HG03432 (cell line): Measurements from ENCODE around the gene UBE2E2.

Experiments
- ATAC-seq: cut with Tn5 transposase; IDR thresholded peaks from one replicate; pipeline ENCODE4 v1.9.1; 2021; ENCODE audit warnings: mild to moderate bottlenecking, moderate library complexity; ENCODE audit not compliant: unreplicated experiment

The UBE2E2 gene

DNA sequence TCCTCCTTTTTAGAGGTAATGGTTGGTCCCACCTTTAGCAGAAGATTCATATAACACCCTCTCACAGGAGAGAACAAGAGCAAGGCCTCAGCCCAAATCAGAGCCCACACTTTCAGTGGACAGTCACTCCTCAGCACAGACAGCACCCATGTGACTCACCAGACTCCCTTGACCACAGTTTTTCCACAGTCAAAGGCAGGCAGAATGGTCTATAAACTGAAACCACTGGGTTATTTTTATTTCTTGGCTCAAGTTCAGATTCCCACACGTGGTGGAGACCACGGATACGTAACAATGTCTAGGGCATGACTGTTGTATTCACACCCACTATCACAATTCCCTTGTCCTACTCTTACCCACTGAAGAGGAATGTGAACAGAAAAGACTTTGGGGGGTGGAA is 364.8 kb downstream of the UBE2E2 start:
- peak; percentile 71 for ATAC-seq

DNA sequence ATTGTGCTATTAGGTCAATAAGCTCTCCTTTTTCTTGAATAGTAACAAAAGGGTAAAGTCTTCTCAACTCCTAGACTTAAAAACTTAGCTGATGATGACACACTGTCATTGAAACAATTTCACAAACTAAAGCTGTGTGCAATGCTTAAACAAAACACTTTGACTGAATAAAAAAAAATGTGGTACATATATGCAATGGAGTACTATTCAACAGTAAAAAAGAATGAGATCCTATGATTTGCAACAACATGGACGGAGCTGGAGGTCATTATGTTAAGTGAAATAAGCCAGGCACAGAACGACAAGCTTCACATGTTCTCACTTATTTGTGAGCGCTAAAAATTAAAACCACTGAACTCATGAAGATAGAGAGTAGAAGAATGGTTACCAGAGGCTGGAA is 370.7 kb downstream of the UBE2E2 start:
- no peak for ATAC-seq

DNA sequence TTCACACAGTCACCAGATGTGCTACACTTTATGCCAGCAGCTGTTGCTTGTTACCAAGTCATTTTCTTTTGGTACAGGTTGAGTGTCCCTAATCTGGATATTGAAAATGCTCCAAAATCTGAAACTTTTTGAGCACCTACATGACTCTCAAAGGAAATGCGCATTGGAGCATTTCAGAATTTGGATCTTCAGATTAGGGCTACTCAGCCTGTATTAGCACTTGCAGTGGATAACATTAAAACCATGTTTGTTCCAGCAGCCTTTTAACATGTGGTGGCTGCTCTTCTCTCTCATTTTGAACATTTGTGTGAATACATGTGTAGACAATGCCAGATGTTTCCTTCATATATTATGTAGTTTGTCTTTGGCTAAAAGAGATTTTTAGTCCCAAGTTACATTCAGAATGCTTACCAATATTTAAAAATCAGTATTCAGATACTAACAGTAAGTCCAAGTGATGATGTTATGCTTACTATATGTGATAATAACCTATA is 371.7 kb downstream of the UBE2E2 start:
- no peak for ATAC-seq

DNA sequence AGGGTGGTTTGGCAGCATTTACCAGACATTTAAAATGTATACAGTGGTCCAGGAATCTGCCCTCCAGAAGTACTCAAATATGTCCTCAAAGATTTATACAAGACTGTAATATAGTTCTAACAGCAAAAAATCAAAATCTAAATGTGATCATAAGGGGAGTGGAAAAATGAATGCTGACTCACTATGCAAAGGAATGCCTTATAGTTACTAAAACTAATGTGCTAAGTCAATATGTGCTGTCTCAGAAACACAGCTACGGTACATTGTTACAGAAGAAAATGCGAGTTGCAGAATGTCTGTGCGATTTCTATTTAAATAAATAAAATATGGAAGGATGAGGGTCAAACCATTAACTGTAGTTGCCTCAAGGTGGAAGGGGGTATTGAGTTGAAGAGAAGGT is 372.6 kb downstream of the UBE2E2 start:
- ATAC-seq: no peak

DNA sequence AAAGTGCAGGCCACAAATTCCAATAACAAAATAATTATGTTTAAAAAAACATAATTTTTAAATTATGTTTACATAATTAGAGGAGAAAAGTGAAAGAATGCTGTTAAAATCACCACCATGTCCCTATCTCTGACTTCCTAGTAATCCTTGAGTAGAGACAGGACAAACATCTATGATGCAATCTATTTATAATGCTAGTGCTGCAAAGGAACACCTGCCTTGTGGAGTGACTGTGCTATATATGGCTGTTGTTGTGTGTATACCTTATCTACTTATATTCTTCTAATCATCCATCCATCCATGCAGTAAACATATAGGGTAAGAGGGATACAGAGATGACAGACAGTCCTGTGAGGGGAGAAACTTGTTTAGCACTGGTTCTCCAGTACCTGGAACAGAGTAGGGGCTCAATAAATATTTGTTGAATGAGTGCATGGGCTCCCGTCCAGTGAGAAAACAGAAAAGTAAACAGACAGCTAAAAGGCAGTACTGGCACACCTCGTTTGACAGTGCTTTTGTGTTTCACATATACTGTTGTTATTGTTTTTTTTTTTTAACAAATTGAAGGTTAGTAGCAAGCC is 373.3 kb downstream of the UBE2E2 start:
- ATAC-seq: no peak

DNA sequence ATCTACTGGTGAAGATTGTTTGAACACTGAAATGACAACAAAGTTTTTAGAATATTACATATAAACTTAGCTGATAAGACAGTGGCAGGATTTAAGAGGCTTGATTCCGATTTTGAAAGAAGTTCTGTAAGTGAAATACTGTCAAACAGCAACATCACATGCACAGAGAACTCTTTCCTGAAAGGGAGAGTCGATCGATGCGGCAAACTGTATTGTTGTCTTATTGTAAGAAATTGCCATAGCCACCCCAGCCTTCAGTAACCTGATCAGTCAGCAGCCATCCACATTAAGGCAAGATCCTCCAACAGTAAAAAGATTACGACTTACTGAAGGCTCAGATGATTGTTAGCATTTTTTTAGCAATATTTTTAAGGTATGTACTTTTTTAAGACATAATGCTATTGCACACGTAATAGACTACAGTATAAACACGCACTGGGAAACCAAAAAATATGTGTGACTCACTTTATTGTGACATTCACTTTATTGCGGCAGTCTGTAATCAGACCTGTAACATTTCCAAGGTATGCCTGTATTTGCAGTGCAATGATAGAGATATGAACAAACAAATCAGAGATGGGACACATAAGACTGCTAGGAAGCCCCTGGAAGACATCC is 377.1 kb downstream of the UBE2E2 start:
- ATAC-seq: no peak

DNA sequence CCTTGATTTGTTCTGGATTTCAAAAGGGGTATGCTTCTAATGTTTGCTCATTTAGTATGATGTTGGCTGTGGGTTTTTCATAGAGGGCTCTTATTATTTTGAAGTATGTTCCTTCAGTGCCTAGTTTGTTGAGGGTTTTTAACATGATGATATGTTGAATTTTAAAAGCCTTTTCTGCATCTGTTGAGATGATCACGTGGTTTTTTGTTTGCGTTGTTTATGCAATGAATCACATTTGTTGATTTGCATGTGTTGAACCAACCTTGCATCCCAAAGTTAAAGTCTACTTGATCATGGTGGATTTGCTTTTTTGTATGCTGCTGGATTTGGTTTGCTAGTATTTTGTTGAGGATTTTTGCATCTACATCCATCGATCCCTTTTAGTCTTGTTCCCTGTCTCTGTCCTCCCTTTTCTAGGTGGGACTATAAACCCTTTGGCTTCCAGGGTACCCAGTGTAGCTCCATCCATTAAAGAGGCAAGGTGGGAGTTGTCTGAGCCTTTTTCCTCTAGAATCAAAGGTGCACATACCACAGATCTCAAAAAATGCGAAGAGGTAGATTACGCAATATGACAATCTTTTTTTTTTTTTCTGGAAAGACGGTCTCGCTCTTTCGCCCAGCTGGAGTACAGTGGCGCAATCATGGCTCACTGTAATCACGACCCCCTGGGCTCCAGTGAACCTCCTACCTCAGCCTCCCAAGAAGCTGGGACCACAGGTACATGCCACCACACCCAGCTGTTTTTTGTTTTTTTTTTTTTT is 381.0 kb downstream of the UBE2E2 start:
- ATAC-seq: no peak

DNA sequence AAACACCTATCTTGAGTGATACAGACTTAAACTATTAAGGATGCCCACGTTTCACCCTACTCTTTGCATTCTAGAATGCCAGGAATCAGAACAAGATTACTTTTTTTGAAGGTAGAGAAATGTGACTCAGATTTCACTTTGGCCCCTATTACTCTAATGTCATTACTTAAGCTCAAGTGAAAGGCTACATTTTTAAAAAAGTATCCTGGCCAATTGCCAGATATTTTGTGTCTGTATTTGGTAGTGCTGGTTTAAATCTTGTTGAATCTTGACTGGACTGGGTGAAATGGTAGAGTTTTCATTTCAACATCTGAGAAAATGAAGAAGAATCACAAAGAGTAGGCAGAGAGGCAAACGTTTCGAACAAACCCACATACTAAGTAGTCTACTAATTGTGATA is 384.4 kb downstream of the UBE2E2 start:
- ATAC-seq: no peak

DNA sequence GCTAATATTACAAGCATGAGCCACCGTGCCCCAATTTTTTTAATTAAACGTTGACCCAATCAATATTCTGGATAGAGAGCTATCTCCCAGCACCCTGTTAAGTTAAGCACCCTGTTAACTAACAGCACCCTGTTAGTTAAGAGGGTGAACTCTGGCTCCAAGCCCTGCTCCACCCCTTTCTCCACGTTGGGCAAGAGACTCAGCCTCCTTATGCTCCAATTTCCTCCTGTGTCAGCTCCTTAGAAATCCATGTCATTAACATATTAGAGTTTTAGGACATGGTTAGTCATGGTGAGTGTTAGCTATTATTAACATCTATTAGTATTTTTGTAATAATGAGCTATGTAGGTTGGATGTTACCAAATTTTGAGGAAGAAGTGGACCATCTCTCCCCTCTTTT is 385.4 kb downstream of the UBE2E2 start:
- ATAC-seq: no peak

DNA sequence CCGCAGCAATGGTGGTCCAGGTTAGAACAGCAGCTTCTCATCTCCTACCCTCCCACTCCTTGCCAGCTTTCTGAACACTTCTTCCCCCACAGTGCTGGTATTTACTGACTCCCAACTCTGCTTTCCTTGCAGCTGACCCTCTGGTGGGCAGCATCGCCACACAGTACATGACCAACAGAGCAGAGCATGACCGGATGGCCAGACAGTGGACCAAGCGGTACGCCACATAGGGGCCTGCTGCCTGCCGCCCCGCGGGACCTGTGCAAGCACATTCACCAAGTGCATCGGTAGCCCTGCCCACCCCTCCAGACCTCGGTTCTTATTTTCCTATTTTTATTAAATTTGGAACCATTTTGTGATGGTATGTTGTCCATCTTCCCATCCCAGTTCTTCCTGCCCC is 386.5 kb downstream of the UBE2E2 start:
- ATAC-seq: no peak

DNA sequence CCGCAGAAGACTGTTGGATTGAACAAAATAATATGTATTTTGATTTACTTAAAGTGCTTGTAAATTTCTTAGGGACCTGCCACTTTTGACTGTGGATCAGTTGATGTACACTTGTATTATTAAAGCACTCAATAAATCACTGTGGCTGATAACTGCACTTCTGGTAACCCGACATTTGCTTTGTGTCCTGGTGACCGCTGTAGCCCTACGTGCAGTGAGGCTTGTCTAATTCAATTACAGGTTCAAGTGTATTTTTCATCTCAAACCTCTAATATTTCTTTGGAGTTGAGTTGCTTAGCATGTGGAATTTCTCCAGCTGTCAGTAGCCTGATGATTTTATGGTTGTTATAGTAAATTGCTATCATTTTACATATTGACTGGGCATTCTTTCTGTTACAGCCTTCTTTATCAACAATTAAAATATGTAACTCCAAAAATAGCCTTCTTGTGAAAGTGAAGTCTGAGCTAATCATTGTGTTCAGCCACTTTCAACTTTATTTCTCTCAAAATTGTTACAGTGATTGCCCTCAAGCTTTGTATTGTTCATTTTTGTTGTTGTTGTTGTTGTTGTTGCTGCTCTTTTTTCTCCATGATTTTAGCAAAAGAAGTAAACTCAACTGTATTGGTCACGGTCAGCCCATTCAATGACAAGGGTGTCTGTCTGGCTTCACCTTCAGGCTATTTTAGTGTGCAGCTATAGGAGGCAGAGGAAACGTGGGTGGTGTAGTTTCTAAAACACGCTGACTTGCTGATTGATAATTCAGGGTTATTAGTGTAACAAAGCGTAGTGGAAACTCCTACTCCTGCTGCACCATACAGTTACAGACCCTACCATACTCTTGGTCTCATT is 387.5 kb downstream of the UBE2E2 start:
- ATAC-seq: peak; percentile 86

DNA sequence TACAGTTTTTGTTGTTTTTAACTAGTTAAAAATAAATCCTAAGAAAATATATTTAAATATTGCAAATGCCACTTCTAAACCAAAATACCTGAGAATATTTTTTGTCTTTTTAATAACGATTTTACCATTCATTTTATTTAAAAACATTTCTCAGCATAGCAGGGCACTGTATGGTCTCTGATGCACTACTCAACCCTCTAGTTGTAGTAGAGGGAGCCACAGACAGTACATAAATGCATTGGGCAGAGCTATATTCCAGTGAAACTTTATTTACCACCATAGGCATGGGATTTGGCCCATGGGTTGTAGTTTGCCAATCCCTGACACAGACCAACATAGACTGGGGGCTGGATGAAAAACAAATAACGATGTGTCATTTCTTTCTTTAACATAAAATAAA is 388.2 kb downstream of the UBE2E2 start:
- ATAC-seq: no peak

DNA sequence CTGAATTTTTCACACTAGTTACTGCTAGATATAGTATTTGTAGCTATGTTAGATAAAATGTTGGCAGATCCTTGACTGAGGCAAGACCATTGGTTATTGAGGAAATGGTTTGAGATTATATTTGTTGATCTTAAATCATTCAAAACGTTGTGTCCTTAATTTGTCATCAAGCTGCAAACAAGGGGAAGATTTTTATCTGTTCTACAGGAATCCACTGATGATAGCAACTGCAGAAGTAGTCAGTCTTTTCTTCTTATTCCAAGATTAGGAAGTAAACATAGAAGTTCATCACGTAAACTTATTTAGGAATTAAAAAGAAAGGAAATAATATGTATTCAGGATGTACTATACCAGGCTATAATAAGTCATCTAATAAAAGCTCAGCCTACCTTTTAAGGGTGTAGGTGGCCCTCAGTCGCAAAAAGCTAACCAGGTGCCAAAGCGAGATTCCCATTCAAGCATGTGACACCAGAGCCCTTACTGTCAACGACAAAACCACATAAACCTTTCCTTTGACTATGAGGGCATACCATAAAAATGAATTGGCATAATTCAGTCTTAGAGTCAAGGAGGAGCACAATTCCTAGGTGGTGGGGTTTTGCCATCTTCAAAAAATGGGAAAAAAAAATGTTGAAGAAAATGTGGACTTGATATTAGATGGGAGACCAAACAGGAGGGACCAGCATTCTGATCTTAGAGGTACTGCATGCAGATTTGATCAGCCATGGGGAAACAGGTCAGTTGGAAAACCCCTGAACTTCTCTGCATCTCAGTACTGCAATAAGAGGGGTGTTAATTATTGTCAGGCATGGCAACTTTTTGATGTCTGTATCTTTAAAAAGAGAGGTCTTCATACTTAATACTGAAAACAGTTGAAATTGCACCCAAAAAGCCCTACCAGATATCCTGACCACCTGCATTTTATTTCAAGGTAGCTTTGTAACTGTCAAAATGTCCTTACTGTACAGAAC is 390.1 kb downstream of the UBE2E2 start:
- peak; percentile 63 for ATAC-seq

DNA sequence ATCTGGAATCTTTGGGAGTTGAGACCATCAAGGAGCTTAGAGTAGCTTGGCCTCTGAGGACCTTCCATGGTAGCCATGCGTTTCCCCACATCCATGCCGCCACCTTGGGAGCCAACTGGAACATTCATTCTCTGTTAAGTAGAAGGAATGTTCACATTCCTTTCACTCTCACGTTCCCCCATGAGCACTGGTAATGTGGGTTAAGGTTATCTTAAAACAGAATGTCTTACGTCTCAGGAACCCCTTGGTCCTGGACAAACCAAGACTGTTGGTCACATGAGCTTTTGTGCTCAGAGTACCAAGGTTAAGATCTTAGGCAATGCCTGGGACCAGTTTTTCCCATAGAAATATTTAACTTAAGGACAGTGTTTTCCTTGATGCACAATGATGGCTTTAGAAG is 390.9 kb downstream of the UBE2E2 start:
- no peak for ATAC-seq

DNA sequence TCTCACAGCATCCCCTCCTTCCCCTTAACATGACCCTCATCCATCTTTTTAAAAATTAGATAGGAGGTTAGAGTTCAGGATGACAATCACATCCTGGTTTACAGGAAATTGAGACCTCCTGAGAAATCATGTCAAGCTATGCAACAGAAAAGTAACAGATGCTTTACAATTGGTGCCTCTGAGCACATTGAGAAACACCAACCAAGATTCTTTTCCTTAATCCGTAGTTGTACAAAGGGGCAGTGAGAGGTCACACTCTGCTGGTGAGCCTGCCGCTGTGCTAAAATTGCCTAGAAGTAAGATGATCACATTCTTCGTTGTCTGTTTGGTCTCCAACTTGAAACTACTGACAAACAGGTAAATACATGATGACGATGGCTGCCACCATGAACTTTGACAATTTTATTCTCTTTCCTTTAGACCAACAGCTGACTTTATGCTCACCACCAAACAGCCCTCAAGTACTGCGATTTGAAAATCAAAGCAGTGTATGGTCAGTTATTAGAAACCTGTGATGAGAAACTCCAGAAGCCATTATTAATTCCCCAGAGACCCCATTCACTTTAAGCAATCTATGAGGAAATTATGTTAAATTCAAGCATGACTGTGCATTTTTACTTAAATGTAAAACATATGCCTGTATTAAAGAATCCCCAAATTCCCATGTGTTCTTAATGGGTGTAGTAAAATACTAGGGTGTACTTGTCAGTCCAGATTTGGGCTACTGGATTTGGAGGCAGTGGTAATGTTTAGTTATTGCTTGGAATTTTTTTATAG is 392.0 kb downstream of the UBE2E2 start:
- ATAC-seq: no peak

DNA sequence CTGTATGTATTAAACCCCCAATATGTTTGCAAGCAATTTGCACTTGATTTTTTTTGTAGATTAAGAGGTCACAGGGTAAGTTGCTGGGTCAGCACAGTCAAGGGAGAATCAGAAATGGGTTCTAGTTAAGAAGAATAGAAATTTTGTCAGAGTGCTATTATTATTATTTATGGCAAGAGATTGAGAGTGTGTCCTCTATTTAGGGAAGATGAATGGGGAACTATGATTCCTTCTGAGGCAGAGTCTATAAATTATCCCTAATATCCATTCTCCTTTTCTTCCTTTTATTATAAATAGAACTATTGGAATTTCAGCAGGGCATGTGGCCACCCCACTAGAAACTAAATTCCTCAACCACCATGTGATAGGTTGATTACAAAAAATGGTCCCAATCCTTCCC is 392.7 kb downstream of the UBE2E2 start:
- ATAC-seq: no peak

DNA sequence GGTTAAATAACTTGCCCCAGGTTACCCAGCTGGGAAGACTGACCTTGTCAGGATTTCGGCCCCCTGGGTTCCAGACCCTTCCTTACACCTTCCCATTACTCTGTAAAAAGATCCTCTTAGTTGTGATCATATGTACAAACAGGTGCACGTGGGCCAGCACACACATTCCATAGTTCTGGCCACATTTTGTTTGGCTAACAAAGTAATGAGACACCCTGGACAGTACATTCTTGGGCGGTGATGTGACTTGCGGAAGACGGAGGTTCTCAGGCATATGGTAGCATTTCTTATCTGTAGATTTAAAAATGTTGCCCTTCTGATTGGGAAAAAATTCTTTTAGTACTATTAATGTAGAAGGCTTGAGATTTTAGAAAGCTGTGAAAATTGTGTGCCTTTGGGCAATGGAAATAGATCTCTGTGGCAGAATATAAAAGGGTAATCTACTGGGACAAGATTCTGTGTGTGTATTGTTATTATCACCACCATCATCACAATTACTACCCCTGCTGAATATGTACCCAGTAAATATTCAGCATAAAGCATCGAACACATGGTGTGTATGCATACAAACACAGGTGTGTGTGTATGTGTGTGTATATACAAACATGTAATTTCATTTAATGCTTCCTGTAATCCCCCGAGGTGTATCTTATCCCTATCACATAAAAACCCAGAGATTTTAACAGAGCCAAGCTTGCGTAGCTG is 397.2 kb downstream of the UBE2E2 start:
- no peak for ATAC-seq

DNA sequence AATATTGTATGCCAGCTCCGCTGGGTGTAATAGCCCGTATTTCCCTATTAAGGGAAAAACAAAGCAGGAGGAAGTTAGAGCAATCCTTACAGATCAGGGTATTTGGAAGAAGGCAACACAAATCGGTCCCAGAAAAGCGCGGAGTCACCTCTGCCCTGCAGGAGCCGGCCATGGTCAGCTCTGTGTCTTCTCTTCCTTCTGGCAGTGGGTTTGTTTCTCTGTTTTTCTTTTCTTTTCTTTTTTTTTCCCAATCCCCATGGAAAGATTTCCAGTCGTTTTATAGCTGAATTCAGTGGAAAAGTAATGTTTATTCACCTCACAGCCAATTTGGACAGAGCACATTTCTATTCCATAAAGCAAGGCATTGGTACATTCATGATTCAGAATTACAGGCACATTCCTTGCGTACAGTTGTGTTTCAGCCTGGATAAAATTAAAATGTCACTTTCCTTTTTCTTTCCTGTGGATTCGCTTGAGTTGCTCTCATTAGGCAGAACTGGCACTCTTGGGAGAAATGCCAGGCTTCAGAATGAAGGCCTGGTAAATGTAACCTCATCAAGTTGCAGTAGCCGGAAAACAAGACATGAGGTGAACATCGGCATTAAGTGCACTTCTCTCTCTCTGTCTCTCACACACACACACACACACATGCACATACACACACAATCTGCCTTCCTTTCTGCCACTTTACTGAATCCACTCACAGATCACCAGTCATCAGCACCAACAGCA is 398.1 kb downstream of the UBE2E2 start:
- ATAC-seq: no peak
